Esophagus mucosa (tissue), 1 donor: ENCODE measurements around the gene TCL1B. TPM values are rescaled to one million over a fixed set of nuclear protein-coding genes. Genes with fewer than 3 reads are reported as not detected.

ENCODE experiments used
- ATAC-seq: fragments of 200-7000 bp; cut with Tn5 transposase; one replicate; pipeline ENCODE4 v1.9.1; 2020
- total RNA-seq: library from RNA; stranded (reverse); gene quantifications from one replicate; pipeline ENCODE4 v1.2.4, GENCODE V29; 2023
- donor health status: DM: yes; HTN: yes; CAD: no.

Gene TCL1B
- total RNA-seq, 1 donor from 2014 or later = not detected

GRCh38 chr14:95667249-95667693, 19.0 kb upstream of the TCL1B start:
- ATAC-seq = no peak

GRCh38 chr14:95668235-95668772, 17.9 kb upstream of the TCL1B start:
- no peak for ATAC-seq

- ATAC-seq = no peak
Observed at GRCh38 chr14:95674613-95675012, 11.6 kb upstream of the TCL1B start.

- no peak for ATAC-seq
Observed at GRCh38 chr14:95675486-95675885, 10.7 kb upstream of the TCL1B start.

GRCh38 chr14:95677179-95677835, 8.9 kb upstream of the TCL1B start:
- no peak for ATAC-seq

- no peak for ATAC-seq
Observed at GRCh38 chr14:95679148-95679815, 6.9 kb upstream of the TCL1B start.

GRCh38 chr14:95679998-95680735, 6.1 kb upstream of the TCL1B start:
- ATAC-seq = no peak

GRCh38 chr14:95681153-95681552, 5.1 kb upstream of the TCL1B start:
- no peak for ATAC-seq

GRCh38 chr14:95683793-95684192, 2.4 kb upstream of the TCL1B start:
- peak; percentile 71 for ATAC-seq

GRCh38 chr14:95686935-95687334, 709 bp downstream of the TCL1B start:
- ATAC-seq = no peak

GRCh38 chr14:95689441-95689840, 3.2 kb downstream of the TCL1B start:
- ATAC-seq = no peak

GRCh38 chr14:95690815-95691214, 4.6 kb downstream of the TCL1B start:
- no peak for ATAC-seq

GRCh38 chr14:95691591-95691990, 5.4 kb downstream of the TCL1B start:
- ATAC-seq = no peak

- ATAC-seq = no peak
Observed at GRCh38 chr14:95692109-95692508, 5.9 kb downstream of the TCL1B start.

- no peak for ATAC-seq
Observed at GRCh38 chr14:95695051-95695450, 8.8 kb downstream of the TCL1B start.

- ATAC-seq = no peak
Observed at GRCh38 chr14:95695913-95696312, 9.7 kb downstream of the TCL1B start.

GRCh38 chr14:95696741-95697140, 10.5 kb downstream of the TCL1B start:
- peak; percentile 22 for ATAC-seq

GRCh38 chr14:95697764-95698163, 11.5 kb downstream of the TCL1B start:
- ATAC-seq = no peak

- no peak for ATAC-seq
Observed at GRCh38 chr14:95698287-95698686, 12.1 kb downstream of the TCL1B start.

- ATAC-seq = no peak
Observed at GRCh38 chr14:95699412-95699811, 13.2 kb downstream of the TCL1B start.

- ATAC-seq = no peak
Observed at GRCh38 chr14:95700221-95700976, 14.2 kb downstream of the TCL1B start.

- ATAC-seq = no peak
Observed at GRCh38 chr14:95701846-95702221, 15.6 kb downstream of the TCL1B start.

- no peak for ATAC-seq
Observed at GRCh38 chr14:95703341-95703740, 17.1 kb downstream of the TCL1B start.
